Endodermal cell (in vitro differentiated cells): ENCODE data around the gene SENP7. TPM values are rescaled to one million over a fixed set of nuclear protein-coding genes. Genes with fewer than 3 reads are reported as not detected.

ENCODE experiments used
- DNase-seq: peaks from one replicate; pipeline ENCODE4 v3.0.0-alpha.2; 2017
- H3K27ac ChIP-seq: 2 replicates; pipeline ENCODE4 v1.5.1; 2013; ENCODE audit warnings: mild to moderate bottlenecking, low read depth, low read length, moderate library complexity
- H3K27me3 ChIP-seq: 2 replicates; pipeline ENCODE4 v1.6.1; 2013; ENCODE audit warnings: mild to moderate bottlenecking, low read length, moderate library complexity; ENCODE audit not compliant: insufficient read depth, control insufficient read depth, poor library complexity, severe bottlenecking
- H3K36me3 ChIP-seq: 2 replicates; pipeline ENCODE4 v1.7.0; 2013; ENCODE audit warnings: mild to moderate bottlenecking, low read length, moderate library complexity; ENCODE audit not compliant: control insufficient read depth, insufficient read depth
- H3K4me1 ChIP-seq: one replicate; pipeline ENCODE4 v1.7.0; 2013; ENCODE audit warnings: low read length; ENCODE audit not compliant: control insufficient read depth, insufficient read depth
- H3K4me3 ChIP-seq: 2 replicates; pipeline ENCODE4 v1.5.1; 2013; ENCODE audit warnings: mild to moderate bottlenecking, low read length, moderate library complexity
- H3K9ac ChIP-seq: 2 replicates; pipeline ENCODE4 v1.6.1; 2013; ENCODE audit warnings: mild to moderate bottlenecking, low read length, moderate library complexity; ENCODE audit not compliant: poor library complexity, severe bottlenecking; ENCODE audit errors: extremely low read depth
- H3K9me3 ChIP-seq: 2 replicates; pipeline ENCODE4 v1.6.1; 2013; ENCODE audit warnings: mild to moderate bottlenecking, low read length, moderate library complexity; ENCODE audit not compliant: control insufficient read depth
- H3K27ac Mint-ChIP-seq: 2 replicates; pipeline ENCODE4 v1.8.0; 2020; ENCODE audit warnings: mixed read lengths
- H3K27me3 Mint-ChIP-seq: 2 replicates; pipeline ENCODE4 v1.8.0; 2021; ENCODE audit warnings: mild to moderate bottlenecking, mixed read lengths; ENCODE audit not compliant: insufficient read depth
- H3K36me3 Mint-ChIP-seq: 2 replicates; pipeline ENCODE4 v1.8.0; 2020; ENCODE audit warnings: low read depth, mixed read lengths
- H3K4me1 Mint-ChIP-seq: 2 replicates; pipeline ENCODE4 v1.8.0; 2020; ENCODE audit warnings: mixed read lengths
- H3K4me3 Mint-ChIP-seq: 2 replicates; pipeline ENCODE4 v1.8.0; 2020; ENCODE audit warnings: mild to moderate bottlenecking, moderate library complexity, mixed read lengths
- H3K9me3 Mint-ChIP-seq: 2 replicates; pipeline ENCODE4 v1.8.0; 2020; ENCODE audit warnings: mild to moderate bottlenecking, mixed read lengths
- WGBS, 2 experiments: methylation state at CpG; one replicate each; pipeline versions ENCODE4 v1.1.5 to v1.1.7; 2013; ENCODE audit warnings: missing lambda C conversion rate in 2 of 2, mixed read lengths in 1 of 2; ENCODE audit not compliant: insufficient coverage in 1 of 2, insufficient read length in 1 of 2; 5-methylcytosine and 5-hydroxymethylcytosine counted together
- total RNA-seq, 2 donors: library from RNA; stranded (reverse); fragmentation: NEBNext Ultra II Directional in 1 of 2; extraction: Animal tissue kit (Norgen Biotek cat#: 25700) in 1 of 2; gene quantifications; 2 replicates in 1 of 2; 3 replicates in 1 of 2; pipeline ENCODE4 v1.2.1, GENCODE V29; 2021
- TF ChIP-seq, protein P1 (sequence below): fragments of 200-600 bp; sonication (generic); conservative IDR thresholded peaks from 2 replicates; pipeline ENCODE4 v1.5.0; 2021; ENCODE audit warnings: antibody characterized with exemption, mild to moderate bottlenecking

SENP7 gene
- total RNA-seq, 2 donors from 2014 or later, result 19.3 to 22.1 TPM

DNA sequence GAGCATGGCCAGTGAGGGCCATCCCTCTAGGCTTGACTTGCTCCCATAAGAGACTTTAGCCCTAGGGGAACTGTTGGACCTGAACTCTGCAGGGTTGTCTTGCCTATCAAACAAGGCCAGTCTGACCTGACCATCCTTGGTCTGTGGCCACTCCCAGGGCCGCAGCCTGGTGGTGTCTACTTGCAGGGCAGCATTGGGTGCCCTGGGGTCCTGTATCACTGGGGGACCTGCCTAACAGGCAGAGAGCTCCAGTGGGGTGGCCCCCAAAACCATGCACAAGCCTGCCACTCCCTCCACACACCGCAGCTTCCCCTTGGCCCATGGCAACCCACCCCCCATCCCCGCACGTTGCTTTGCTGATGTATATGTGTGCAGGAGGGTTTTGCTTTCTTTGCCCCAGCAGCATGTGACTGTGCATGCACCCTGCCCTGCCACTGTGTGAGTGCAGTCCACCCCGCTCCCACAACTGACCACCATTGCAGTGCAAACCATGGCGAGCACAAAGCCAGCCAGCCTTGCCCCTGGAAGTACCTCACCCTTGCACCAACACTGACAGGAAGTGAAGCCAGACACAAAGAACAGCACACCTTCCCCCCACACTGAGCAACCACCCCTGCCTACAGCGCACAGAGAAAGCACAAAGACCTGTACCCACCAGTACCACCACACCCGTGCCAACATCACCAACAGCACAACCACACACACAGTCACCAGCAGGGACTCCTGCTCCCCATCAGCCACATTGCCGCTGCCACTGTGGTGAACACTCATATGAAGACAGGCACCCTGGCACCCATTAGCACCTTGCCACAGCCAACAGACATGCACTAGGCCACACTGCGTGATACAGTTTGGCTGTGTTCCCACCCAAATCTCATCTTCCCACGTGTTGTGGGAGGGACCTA, 88.8 kb downstream of the SENP7 start:
- no peaks in the 10 kb centered on the region for H3K27me3 ChIP-seq
- DNase-seq, result no peak
- peaks cover 39% of the 10 kb centered on the region for H3K9me3 Mint-ChIP-seq
- H3K36me3 ChIP-seq, result no peaks in the 10 kb centered on the region
- no peak overlapping the region for H3K4me3 Mint-ChIP-seq
- no peak overlapping the region for H3K9ac ChIP-seq
- H3K4me3 ChIP-seq, result no peak overlapping the region
- H3K36me3 Mint-ChIP-seq, result peaks cover 18% of the 10 kb centered on the region
- H3K27ac ChIP-seq, result no peak overlapping the region
- no peaks in the 10 kb centered on the region for H3K27me3 Mint-ChIP-seq
- no peaks in the 10 kb centered on the region for H3K4me1 ChIP-seq
- TF ChIP-seq, protein P1, sequence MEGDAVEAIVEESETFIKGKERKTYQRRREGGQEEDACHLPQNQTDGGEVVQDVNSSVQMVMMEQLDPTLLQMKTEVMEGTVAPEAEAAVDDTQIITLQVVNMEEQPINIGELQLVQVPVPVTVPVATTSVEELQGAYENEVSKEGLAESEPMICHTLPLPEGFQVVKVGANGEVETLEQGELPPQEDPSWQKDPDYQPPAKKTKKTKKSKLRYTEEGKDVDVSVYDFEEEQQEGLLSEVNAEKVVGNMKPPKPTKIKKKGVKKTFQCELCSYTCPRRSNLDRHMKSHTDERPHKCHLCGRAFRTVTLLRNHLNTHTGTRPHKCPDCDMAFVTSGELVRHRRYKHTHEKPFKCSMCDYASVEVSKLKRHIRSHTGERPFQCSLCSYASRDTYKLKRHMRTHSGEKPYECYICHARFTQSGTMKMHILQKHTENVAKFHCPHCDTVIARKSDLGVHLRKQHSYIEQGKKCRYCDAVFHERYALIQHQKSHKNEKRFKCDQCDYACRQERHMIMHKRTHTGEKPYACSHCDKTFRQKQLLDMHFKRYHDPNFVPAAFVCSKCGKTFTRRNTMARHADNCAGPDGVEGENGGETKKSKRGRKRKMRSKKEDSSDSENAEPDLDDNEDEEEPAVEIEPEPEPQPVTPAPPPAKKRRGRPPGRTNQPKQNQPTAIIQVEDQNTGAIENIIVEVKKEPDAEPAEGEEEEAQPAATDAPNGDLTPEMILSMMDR, result no peak
- 93 to 95% methylated on average over 3 to 11 of the region's 11 CpGs for WGBS, 2 experiments
- H3K4me1 Mint-ChIP-seq, result no peaks in the 10 kb centered on the region
- no peak overlapping the region for H3K27ac Mint-ChIP-seq
- peaks cover 21% of the 10 kb centered on the region for H3K9me3 ChIP-seq

DNA sequence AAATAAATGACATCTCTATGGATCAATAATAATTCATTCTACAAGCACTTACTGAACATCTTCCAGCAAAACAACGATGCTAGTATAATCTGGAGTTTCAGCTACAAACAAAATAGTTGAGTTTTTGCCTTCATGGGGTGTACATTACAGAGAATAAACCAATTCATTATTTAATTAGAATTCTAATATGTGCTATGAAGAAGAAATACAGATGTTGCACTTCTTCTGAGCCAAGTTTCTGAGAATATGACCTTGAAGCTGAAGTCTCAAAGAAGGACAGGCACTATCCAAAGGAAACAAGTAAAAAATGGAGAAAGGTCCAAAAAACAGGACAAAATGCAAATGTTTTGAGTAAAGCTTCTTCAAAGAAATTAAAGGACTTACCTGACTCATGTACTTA, 94.2 kb downstream of the SENP7 start:
- H3K27me3 ChIP-seq, result no peaks in the 10 kb centered on the region
- Mint-ChIP-seq H3K27ac (no peak overlapping the region), H3K4me3 (no peak overlapping the region), H3K4me1 (peaks cover 7% of the 10 kb centered on the region), H3K27me3 (no peaks in the 10 kb centered on the region), H3K9me3 (peaks cover 11% of the 10 kb centered on the region), H3K36me3 (peaks cover 3% of the 10 kb centered on the region)
- no peak overlapping the region for H3K4me3 ChIP-seq
- no peak overlapping the region for H3K9ac ChIP-seq
- no peaks in the 10 kb centered on the region for H3K4me1 ChIP-seq
- no peaks in the 10 kb centered on the region for H3K36me3 ChIP-seq
- H3K9me3 ChIP-seq, result peaks cover 18% of the 10 kb centered on the region
- no peak for DNase-seq
- 100% methylated on average over 1 of the region's 1 CpG; no CpG with 5 or more reads in 1 of the 2 experiments for WGBS, 2 experiments
- TF ChIP-seq, protein P1, result no peak
- H3K27ac ChIP-seq, result no peak overlapping the region

DNA sequence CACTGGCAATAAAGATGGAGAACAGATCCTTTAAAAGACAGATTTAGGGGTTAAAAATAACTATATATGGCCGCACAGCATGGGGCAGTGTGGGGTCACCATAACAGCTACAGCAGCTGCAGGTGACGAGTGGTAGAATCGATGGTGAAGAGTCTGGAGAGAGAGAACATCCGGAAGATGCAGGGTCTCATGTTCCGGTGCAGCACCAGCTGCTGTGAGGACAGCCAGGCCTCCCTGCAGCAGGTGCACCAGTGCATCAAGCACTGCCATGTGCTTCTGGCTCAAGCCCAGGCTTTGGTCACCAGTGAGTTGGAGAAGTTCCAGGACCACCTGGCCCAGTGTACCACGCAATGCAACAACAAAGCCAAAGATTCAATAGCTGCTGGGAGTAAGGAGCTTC, 98.9 kb downstream of the SENP7 start:
- H3K36me3 ChIP-seq, result no peaks in the 10 kb centered on the region
- H3K27me3 Mint-ChIP-seq, result no peaks in the 10 kb centered on the region
- H3K27ac ChIP-seq, result no peak overlapping the region
- peaks cover 13% of the 10 kb centered on the region for H3K4me1 Mint-ChIP-seq
- H3K9me3 Mint-ChIP-seq, result peaks cover 7% of the 10 kb centered on the region
- H3K4me1 ChIP-seq, result no peaks in the 10 kb centered on the region
- H3K27me3 ChIP-seq, result no peaks in the 10 kb centered on the region
- no peak overlapping the region for H3K4me3 ChIP-seq
- no peak for DNase-seq
- peaks cover 5% of the 10 kb centered on the region for H3K9me3 ChIP-seq
- 93 to 97% methylated on average over 6 of the region's 6 CpGs for WGBS, 2 experiments
- H3K9ac ChIP-seq, result no peak overlapping the region
- H3K4me3 Mint-ChIP-seq, result no peak overlapping the region
- H3K27ac Mint-ChIP-seq, result no peak overlapping the region
- TF ChIP-seq, protein P1, result no peak
- H3K36me3 Mint-ChIP-seq, result peaks cover 9% of the 10 kb centered on the region
